Colonic mucosa (tissue), 4 donors: ENCODE data around the gene CADM2. TPM values are rescaled to one million over a fixed set of nuclear protein-coding genes. Genes with fewer than 3 reads are reported as not detected.

ENCODE experiments used
- DNase-seq: peaks from one replicate; pipeline ENCODE4 v3.0.0-alpha.2; 2020
- H3K27ac ChIP-seq: fragments of 200-600 bp; one replicate; pipeline ENCODE4 v1.8.0; 2021
- H3K27me3 ChIP-seq: fragments of 200-600 bp; one replicate; pipeline ENCODE4 v1.8.0; 2021
- H3K36me3 ChIP-seq: fragments of 200-600 bp; one replicate; pipeline ENCODE4 v1.8.0; 2021
- H3K4me1 ChIP-seq: fragments of 200-600 bp; one replicate; pipeline ENCODE4 v1.8.0; 2021; ENCODE audit warnings: mild to moderate bottlenecking
- H3K4me3 ChIP-seq: fragments of 200-600 bp; one replicate; pipeline ENCODE4 v1.8.0; 2021
- H3K9ac ChIP-seq, 2 donors: one replicate each; pipeline ENCODE4 v1.7.0; 2013; ENCODE audit warnings: control low read depth in 2 of 2, low read depth in 2 of 2, low read length in 2 of 2
- H3K9me3 ChIP-seq: fragments of 200-600 bp; one replicate; pipeline ENCODE4 v1.8.0; 2021
- intact Hi-C: fragments of 100-400 bp; cut with DNase I; formaldehyde crosslinking; loops from one replicate; pipeline ENCODE4 v1.14.1; 2022
- total RNA-seq, 2 donors: library from RNA; stranded (reverse); fragmentation: NEBNext Ultra II Directional in 1 of 2; extraction: Animal tissue kit (Norgen Biotek cat#: 25700) in 1 of 2; gene quantifications; one replicate each; pipeline ENCODE4 v1.2.1, GENCODE V29; 2021
- TF ChIP-seq, protein P1 (sequence below): fragments of 200-600 bp; IDR thresholded peaks from one replicate; pipeline ENCODE4 v1.8.0; 2022; ENCODE audit warnings: antibody characterized with exemption, mild to moderate bottlenecking
- donor health status: healthy.
- donor health status: DM: no; HTN: no; CAD: no.
- donor health status: DM: no; HTN: no; CAD: no.

CADM2 gene
- total RNA-seq, 2 donors from 2014 or later: 1.2 to 2.8 TPM

DNA sequence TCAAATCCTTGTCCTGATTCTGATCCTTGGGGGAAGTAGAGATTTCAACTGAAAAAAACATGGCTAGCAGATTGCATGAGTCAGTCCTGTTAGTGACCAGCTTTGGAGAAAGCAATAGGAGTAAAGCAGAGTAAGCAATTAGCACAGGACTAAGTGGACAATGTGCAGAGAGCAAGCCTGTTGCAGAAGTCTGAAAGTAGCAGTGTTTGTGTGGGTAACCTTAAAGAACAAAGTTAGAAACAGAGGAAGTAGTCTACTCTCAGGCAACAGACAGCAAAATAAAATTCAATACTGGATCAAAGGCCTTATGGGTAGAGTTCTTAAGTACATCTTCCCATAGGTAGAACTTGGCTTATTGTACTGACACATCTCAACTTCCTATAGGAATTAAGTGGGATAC lies 916.8 kb downstream of the CADM2 start:
- H3K27me3 ChIP-seq: no peaks in the 10 kb centered on the region
- no peak for DNase-seq
- no peak overlapping the region for H3K4me3 ChIP-seq
- TF ChIP-seq, protein P1, sequence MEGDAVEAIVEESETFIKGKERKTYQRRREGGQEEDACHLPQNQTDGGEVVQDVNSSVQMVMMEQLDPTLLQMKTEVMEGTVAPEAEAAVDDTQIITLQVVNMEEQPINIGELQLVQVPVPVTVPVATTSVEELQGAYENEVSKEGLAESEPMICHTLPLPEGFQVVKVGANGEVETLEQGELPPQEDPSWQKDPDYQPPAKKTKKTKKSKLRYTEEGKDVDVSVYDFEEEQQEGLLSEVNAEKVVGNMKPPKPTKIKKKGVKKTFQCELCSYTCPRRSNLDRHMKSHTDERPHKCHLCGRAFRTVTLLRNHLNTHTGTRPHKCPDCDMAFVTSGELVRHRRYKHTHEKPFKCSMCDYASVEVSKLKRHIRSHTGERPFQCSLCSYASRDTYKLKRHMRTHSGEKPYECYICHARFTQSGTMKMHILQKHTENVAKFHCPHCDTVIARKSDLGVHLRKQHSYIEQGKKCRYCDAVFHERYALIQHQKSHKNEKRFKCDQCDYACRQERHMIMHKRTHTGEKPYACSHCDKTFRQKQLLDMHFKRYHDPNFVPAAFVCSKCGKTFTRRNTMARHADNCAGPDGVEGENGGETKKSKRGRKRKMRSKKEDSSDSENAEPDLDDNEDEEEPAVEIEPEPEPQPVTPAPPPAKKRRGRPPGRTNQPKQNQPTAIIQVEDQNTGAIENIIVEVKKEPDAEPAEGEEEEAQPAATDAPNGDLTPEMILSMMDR: no peak
- no peak overlapping the region for H3K27ac ChIP-seq
- intact Hi-C loops: no loop called here
- no peaks in the 10 kb centered on the region for H3K9me3 ChIP-seq
- H3K36me3 ChIP-seq: no peaks in the 10 kb centered on the region
- no peak overlapping the region for H3K9ac ChIP-seq
- H3K4me1 ChIP-seq: no peaks in the 10 kb centered on the region

DNA sequence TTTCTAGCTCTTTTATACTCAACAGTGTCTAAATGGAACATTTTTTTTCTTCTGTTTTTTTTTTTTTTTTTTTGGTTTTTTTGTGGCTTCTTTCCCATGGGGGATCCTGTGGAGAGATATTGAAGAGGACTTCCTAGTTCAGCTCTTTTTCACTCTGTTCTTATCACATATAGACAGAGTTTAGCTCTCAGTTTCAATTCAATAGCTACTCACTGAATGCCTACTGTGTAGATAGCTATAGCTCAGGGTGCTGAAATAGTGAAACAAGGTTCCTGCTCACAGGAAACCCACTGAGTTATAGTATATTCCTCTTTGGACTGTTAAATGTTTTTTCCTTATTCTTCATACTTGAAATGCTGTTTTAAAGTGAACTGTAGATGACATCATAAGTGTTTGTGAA lies 918.8 kb downstream of the CADM2 start:
- Histone ChIP-seq H3K9me3 (no peaks in the 10 kb centered on the region), H3K27me3 (no peaks in the 10 kb centered on the region), H3K27ac (no peak overlapping the region), H3K36me3 (no peaks in the 10 kb centered on the region), H3K4me3 (no peak overlapping the region), H3K4me1 (no peaks in the 10 kb centered on the region), H3K9ac (no peak overlapping the region)
- TF ChIP-seq, protein P1: no peak
- intact Hi-C loops: no loop called here
- DNase-seq: no peak

DNA sequence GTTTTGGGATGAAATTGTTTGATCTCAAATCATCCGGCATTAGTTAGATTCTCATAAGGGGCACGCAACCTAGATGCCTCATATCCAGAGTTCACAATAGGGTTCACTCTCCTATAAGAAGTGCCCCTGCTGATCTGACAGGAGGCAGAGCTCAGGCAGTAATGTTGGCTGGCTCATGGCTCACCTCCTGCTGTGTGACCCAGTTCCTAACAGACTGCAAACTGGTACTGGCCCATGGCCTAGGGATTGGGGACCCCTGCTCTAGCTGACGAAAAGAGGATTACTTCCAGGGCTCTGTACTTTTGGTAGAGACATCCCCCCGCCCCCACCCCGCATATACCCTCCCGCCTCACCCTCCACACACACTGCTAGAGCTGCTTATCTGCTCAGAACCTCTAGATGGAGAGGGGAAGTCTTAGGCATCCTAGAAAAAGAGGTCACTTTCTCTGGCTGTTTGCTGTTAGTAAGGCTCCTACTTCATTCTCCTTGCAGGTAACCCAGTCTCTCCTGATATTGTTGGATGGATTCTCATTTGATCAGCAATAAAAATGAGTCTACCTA lies 923.1 kb downstream of the CADM2 start:
- Histone ChIP-seq H3K9me3 (no peaks in the 10 kb centered on the region), H3K4me1 (no peaks in the 10 kb centered on the region), H3K4me3 (no peak overlapping the region), H3K27me3 (no peaks in the 10 kb centered on the region), H3K36me3 (no peaks in the 10 kb centered on the region), H3K27ac (no peak overlapping the region), H3K9ac (no peak overlapping the region)
- intact Hi-C loops: no loop called here
- TF ChIP-seq, protein P1: no peak
- no peak for DNase-seq

DNA sequence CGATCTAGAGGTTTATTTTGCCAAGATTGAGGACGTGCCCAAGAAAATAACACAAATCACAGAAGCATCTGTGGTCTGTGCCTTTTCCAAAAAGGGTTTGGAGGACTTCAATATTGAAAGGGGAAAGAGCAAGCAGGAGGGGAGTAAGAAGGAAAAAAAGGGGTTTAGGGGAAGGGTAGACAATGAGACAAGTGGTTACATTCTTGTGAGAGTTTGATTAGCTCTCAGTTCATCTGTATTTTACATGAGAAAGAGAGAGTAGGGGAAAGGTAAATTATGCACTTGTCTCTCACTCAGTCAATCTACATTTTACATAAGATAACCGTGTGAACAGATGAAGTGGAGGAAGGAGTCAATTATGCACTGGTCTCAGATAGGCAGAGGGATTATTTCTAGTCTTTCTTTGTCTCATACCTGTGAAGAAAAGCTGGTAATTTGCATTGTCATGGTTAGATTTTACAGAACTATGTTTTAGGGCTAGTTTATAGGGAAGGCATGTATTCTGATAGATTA lies 931.3 kb downstream of the CADM2 start:
- no peak for DNase-seq
- TF ChIP-seq, protein P1: no peak
- intact Hi-C loops: no loop called here
- Histone ChIP-seq H3K27ac (no peak overlapping the region), H3K9me3 (no peaks in the 10 kb centered on the region), H3K27me3 (no peaks in the 10 kb centered on the region), H3K4me1 (no peaks in the 10 kb centered on the region), H3K36me3 (no peaks in the 10 kb centered on the region), H3K9ac (no peak overlapping the region), H3K4me3 (no peak overlapping the region)

DNA sequence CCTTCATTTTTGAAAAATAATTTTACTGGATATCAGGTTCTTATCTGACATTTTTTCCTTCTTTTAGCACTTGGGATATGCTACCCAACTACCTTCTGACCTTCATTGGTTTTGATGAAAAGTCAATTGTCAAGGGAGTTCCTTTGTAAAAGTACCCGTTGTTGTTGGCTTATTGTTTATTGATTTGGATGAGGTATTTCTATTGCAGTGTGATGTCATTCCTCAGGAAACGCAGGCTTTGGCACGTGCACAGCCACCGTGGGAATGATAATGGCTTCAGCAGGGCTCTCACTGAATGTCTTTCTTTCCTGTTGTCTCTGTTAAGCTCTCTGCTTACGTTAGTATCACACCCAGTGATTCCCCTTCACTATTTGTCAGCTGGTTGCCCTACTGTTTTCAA lies 944.6 kb downstream of the CADM2 start:
- H3K36me3 ChIP-seq: no peaks in the 10 kb centered on the region
- TF ChIP-seq, protein P1: no peak
- H3K4me1 ChIP-seq: no peaks in the 10 kb centered on the region
- DNase-seq: no peak
- no peak overlapping the region for H3K27ac ChIP-seq
- no peaks in the 10 kb centered on the region for H3K27me3 ChIP-seq
- no peak overlapping the region for H3K9ac ChIP-seq
- intact Hi-C loops: no loop called here
- H3K9me3 ChIP-seq: no peaks in the 10 kb centered on the region
- H3K4me3 ChIP-seq: no peak overlapping the region
